K562 (cell line): ENCODE measurements around the gene CACNA1S. TPM values are rescaled to one million over a fixed set of nuclear protein-coding genes. Genes with fewer than 3 reads are reported as not detected.

Experiments used
- ATAC-seq: fragments of 200-7000 bp; cut with Tn5 transposase; 3 replicates; pipeline ENCODE4 v1.9.1; 2020; ENCODE audit warnings: moderate library complexity
- BruUV-seq: library from RNA; stranded (reverse); fragments of 400-500 nt; replicated peaks from 2 replicates; lab custom pipeline; 2021; lab: Mats Ljungman, UMichigan
- CTCF ChIA-PET: fragments of 300-600 bp; formaldehyde crosslinking; extraction: SDS; loops from one replicate; lab custom pipeline; 2021; ENCODE audit warnings: low intra/inter-chr PET ratio; lab: Yijun Ruan, JAX
- POLR2A ChIA-PET: fragments of 300-600, 350-650 bp; sonication (Branson Sonifier 250); formaldehyde crosslinking; extraction: SDS; loops from one replicate; lab custom pipeline; 2021; ENCODE audit warnings: antibody characterized with exemption, inconsistent platforms; lab: Yijun Ruan, JAX
- DNase-seq, 4 experiments: peaks; one replicate each; pipeline versions ENCODE4 v3.0.0 to v3.0.0-alpha.2; 2011 to 2018; ENCODE audit warnings: low spot score in 3 of 4, mixed read lengths in 3 of 4; ENCODE audit errors: extremely low read depth in 1 of 4
- FAIRE-seq: peaks from 2 replicates; lab custom pipeline; 2011; peaks lifted over from hg19 to GRCh38; lab: Jason Lieb, UNC
- H2AFZ ChIP-seq: 2 replicates; pipeline ENCODE4 v1.6.0; 2011; ENCODE audit warnings: low read depth, low read length, control low read depth, inconsistent platforms
- H3K27ac ChIP-seq: fragments of 200-600 bp; 3 replicates; pipeline ENCODE4 v1.8.0; 2011; ENCODE audit warnings: low read depth, mild to moderate bottlenecking, control low read depth, inconsistent platforms, low read length, moderate library complexity, mixed read lengths; ENCODE audit errors: extremely low read depth
- H3K27me3 ChIP-seq, 2 experiments: fragments of 300-600 bp in 1 of 2; 2 replicates in 1 of 2; 3 replicates in 1 of 2; pipeline versions ENCODE4 v1.6.0 to v1.8.0; 2011; ENCODE audit warnings: inconsistent platforms in 2 of 2, low read length in 2 of 2, mild to moderate bottlenecking in 1 of 2, mixed read lengths in 1 of 2, moderate library complexity in 1 of 2; ENCODE audit not compliant: control insufficient read depth in 2 of 2, insufficient read depth in 2 of 2
- H3K36me3 ChIP-seq: fragments of 300-600 bp; 3 replicates; pipeline ENCODE4 v1.8.0; 2011; ENCODE audit warnings: mild to moderate bottlenecking, low read length, inconsistent platforms; ENCODE audit not compliant: control insufficient read depth, insufficient read depth
- H3K4me1 ChIP-seq, 2 experiments: fragments of 200-600 bp in 1 of 2; replicated peaks in 1 of 2; 2 replicates in 1 of 2; 3 replicates in 1 of 2; pipeline versions ENCODE4 v1.5.1 to v1.8.0; 2011; ENCODE audit warnings: inconsistent platforms in 2 of 2, low read length in 2 of 2, mild to moderate bottlenecking in 1 of 2, mixed read lengths in 1 of 2, moderate library complexity in 1 of 2; ENCODE audit not compliant: control insufficient read depth in 2 of 2, insufficient read depth in 2 of 2
- H3K4me2 ChIP-seq: 2 replicates; pipeline ENCODE4 v1.6.1; 2011; ENCODE audit warnings: low read length, control low read depth, inconsistent platforms, mixed read lengths; ENCODE audit not compliant: insufficient read depth
- H3K4me3 ChIP-seq: fragments of 200-600 bp; sonication (generic), shearing (Covaris generic); 2 replicates; pipeline ENCODE4 v1.5.1; 2016; ENCODE audit warnings: control low read depth, inconsistent platforms
- H3K79me2 ChIP-seq: fragments of 200-600 bp; 3 replicates; pipeline ENCODE4 v1.8.0; 2011; ENCODE audit warnings: low read length, inconsistent platforms; ENCODE audit not compliant: control insufficient read depth, insufficient read depth
- H3K9ac ChIP-seq, 2 experiments: 2 replicates each; pipeline versions ENCODE4 v1.6.0 to v1.6.1; 2011; ENCODE audit warnings: low read depth in 2 of 2, low read length in 2 of 2, control low read depth in 1 of 2, inconsistent platforms in 1 of 2, mild to moderate bottlenecking in 1 of 2, mixed read lengths in 1 of 2; ENCODE audit not compliant: insufficient read depth in 1 of 2
- H3K9me1 ChIP-seq: one replicate; pipeline ENCODE4 v1.6.0; 2011; ENCODE audit warnings: inconsistent platforms, mild to moderate bottlenecking, low read length, moderate library complexity; ENCODE audit not compliant: control insufficient read depth, insufficient read depth
- H3K9me3 ChIP-seq: replicated peaks from 2 replicates; pipeline ENCODE4 v1.5.1; 2011; ENCODE audit warnings: low read depth, low read length, inconsistent platforms; ENCODE audit not compliant: control insufficient read depth, insufficient read depth
- H4K20me1 ChIP-seq: replicated peaks from 2 replicates; pipeline ENCODE4 v1.6.1; 2011; ENCODE audit warnings: low read length, inconsistent platforms, mixed read lengths; ENCODE audit not compliant: control insufficient read depth, insufficient read depth
- CEBPB ChIP-seq: fragments of 450-650 bp; IDR thresholded peaks from 2 replicates; pipeline ENCODE4 v1.6.1; 2016; ENCODE audit warnings: missing genetic modification characterization, missing compliant biosample characterization
- MYBL2 ChIP-seq, 2 experiments: fragments of 450-650 bp in 1 of 2; sonication (generic) in 1 of 2; formaldehyde crosslinking in 1 of 2; IDR thresholded peaks; 2 replicates each; pipeline versions ENCODE4 v1.6.1 to v1.8.1; 2017 to 2022; ENCODE audit warnings: borderline replicate concordance in 1 of 2, inconsistent platforms in 1 of 2, low read depth in 1 of 2, mild to moderate bottlenecking in 1 of 2, missing genetic modification reagents in 1 of 2, moderate library complexity in 1 of 2
- ZBTB8A ChIP-seq: fragments of 450-650 bp; IDR thresholded peaks from 2 replicates; pipeline ENCODE4 v1.6.1; 2018; ENCODE audit warnings: mild to moderate bottlenecking, moderate library complexity; ENCODE audit not compliant: partially characterized antibody
- WGBS: fragments of 100-300 bp; shearing (Covaris generic); methylation state at CpG from one replicate; pipeline ENCODE4 v1.1.6; 2016; ENCODE audit warnings: low coverage, mixed read lengths; ENCODE audit not compliant: insufficient coverage; ENCODE audit errors: missing lambda C conversion rate; 5-methylcytosine and 5-hydroxymethylcytosine counted together
- in situ Hi-C: fragments of 300-500 bp; cut with MboI; formaldehyde crosslinking; loops from 4 replicates; pipeline ENCODE4 v1.15.0; 2018; ENCODE audit warnings: inconsistent platforms, mixed read lengths
- intact Hi-C: fragments of 100-400 bp; cut with micrococcal nuclease; formaldehyde crosslinking; loops from 2 replicates; pipeline ENCODE4 v1.14.2; 2022
- polyA plus RNA-seq, 8 experiments: library from polyadenylated mRNA; depleted of rRNA in 4 of 8; stranded (reverse) in 5 of 8; unstranded in 3 of 8; fragments of >200 nt; fragmentation: Nextera tagmentation in 2 of 8; fragmentation: Illumina TruSeq in 1 of 8; extraction: Ambion mirVana in 2 of 8; extraction: Trizol in 1 of 8; gene quantifications; 2 replicates each; pipeline versions ENCODE4 v1.2.1 to v1.2.3, GENCODE V29; 2011 to 2014; ENCODE audit warnings: inconsistent platforms in 1 of 8, missing spikeins in 1 of 8
- total RNA-seq, 7 experiments: library from RNA; depleted of rRNA in 6 of 7; stranded (reverse); fragments of >200 nt in 6 of 7; fragmentation: Illumina TruSeq in 2 of 7; extraction: Trizol in 2 of 7; gene quantifications; 2 replicates each; pipeline versions ENCODE4 v1.2.1 to v1.2.3, GENCODE V29; 2011 to 2021; ENCODE audit warnings: low replicate concordance in 1 of 7
- TF ChIP-seq, protein P1 (sequence below): fragments of 250-450 bp; sonication (Bioruptor Pico); IDR thresholded peaks from 2 replicates; pipeline ENCODE4 v1.8.0; 2021; ENCODE audit warnings: moderate library complexity, mild to moderate bottlenecking, inconsistent platforms

CACNA1S gene
- total and polyA plus RNA-seq, 9 of the 15 experiments (the other 6 are each of a cell fraction or from before 2014, with no cell fraction given), result not detected

DNA sequence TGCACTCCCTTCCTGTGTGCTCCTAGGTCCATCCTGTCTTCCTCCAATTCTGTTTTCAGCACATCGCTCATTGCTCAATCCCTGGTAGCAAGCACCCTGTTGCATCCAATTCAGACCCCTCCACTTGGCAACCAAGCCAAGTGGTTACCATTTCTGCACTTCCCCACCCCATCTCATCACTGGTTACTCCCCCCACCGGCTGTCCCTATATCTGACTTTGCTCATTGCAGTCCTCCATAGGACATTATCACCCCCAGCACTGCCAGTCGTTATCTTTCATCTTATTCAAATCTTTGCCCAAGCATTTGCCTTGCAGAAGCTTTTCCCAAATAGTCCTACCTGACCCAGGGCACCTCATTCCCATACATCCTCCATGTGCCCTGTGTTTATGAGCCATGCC, 44.1 kb upstream of the CACNA1S start:
- Histone ChIP-seq H3K9ac (no peak overlapping the region), H2AFZ (peak overlapping the region; percentile 61; the same call in 1 of the 2 replicates), H3K4me2 (no peak overlapping the region), H4K20me1 (no peaks in the 10 kb centered on the region), H3K36me3 (peaks cover 15% of the 10 kb centered on the region), H3K9me3 (no peaks in the 10 kb centered on the region), H3K27me3 (no peaks in the 10 kb centered on the region), H3K9me1 (no peaks in the 10 kb centered on the region), H3K27ac (no peak overlapping the region), H3K4me1 (peaks cover 13 to 25% of the 10 kb centered on the region in 2 experiments), H3K4me3 (no peak overlapping the region), H3K79me2 (peaks cover 12% of the 10 kb centered on the region; the same call in 2 of the 3 replicates)
- 31% methylated on average over 3 of the region's 3 CpGs for WGBS
- TF ChIP-seq CEBPB (tag) (0 out of 2 replicates have a peak, but pooled peaks have one; percentile 11), MYBL2 (IDR thresholded peaks at IDR 0.05; ENCODE audit: low read depth) (no peak), MYBL2 (CRISPR knock-in tag; IDR thresholded peaks at IDR 0.05; ENCODE audit: borderline replicate concordance) (no peak), ZBTB8A (no peak)
- TF ChIP-seq, protein P1, sequence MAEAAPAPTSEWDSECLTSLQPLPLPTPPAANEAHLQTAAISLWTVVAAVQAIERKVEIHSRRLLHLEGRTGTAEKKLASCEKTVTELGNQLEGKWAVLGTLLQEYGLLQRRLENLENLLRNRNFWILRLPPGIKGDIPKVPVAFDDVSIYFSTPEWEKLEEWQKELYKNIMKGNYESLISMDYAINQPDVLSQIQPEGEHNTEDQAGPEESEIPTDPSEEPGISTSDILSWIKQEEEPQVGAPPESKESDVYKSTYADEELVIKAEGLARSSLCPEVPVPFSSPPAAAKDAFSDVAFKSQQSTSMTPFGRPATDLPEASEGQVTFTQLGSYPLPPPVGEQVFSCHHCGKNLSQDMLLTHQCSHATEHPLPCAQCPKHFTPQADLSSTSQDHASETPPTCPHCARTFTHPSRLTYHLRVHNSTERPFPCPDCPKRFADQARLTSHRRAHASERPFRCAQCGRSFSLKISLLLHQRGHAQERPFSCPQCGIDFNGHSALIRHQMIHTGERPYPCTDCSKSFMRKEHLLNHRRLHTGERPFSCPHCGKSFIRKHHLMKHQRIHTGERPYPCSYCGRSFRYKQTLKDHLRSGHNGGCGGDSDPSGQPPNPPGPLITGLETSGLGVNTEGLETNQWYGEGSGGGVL (CRISPR knock-in tag), result no peak
- ATAC-seq (no peak), DNase-seq (no peak), FAIRE-seq (no peak)
- BruUV-seq, result no TSS peak
- POLR2A ChIA-PET, result interaction anchor here (0.9 to 9.8 kb wide), 2 partner anchors 10 to 12 kb away, joined by 3 to 121 read pairs; no protein-coding TSS in a partner anchor
- intact Hi-C loops, result no loop called here
- in situ Hi-C loops, result no loop called here
- CTCF ChIA-PET, result no interaction called here
